CD14-positive monocyte (primary cell): Measurements from ENCODE around the gene PPARG. TPM values are rescaled to one million over a fixed set of nuclear protein-coding genes. Genes with fewer than 3 reads are reported as not detected.
"Not testable (repeated sequence)": the region's sequence is repeated elsewhere in the genome, so short reads cannot be mapped to it uniquely, and the experiment has no call there.

Experiments used
- DNase-seq, 3 donors: peaks; one replicate each; pipeline ENCODE4 v3.0.0-alpha.2; 2011 to 2022
- H2AFZ ChIP-seq: 2 replicates; pipeline ENCODE4 v1.6.0; 2012; ENCODE audit warnings: mild to moderate bottlenecking, low read depth, low read length, inconsistent platforms; ENCODE audit not compliant: insufficient read depth, poor library complexity, severe bottlenecking
- H3K27ac ChIP-seq, 2 donors: 1 replicate in 1 of 2; 2 replicates in 1 of 2; pipeline ENCODE4 v1.5.1; 2012 to 2013; ENCODE audit warnings: low read length in 2 of 2, control low read depth in 1 of 2, inconsistent platforms in 1 of 2, low read depth in 1 of 2, mild to moderate bottlenecking in 1 of 2
- H3K27me3 ChIP-seq, 2 donors: one replicate each; pipeline versions ENCODE4 v1.6.0 to v1.6.1; 2011 to 2013; ENCODE audit warnings: low read length in 2 of 2; ENCODE audit not compliant: control insufficient read depth in 2 of 2, insufficient read depth in 2 of 2
- H3K36me3 ChIP-seq, 2 donors: replicated peaks in 1 of 2; 1 replicate in 1 of 2; 2 replicates in 1 of 2; pipeline versions ENCODE4 v1.5.1 to v1.6.1; 2012 to 2013; ENCODE audit warnings: low read length in 2 of 2, control low read depth in 1 of 2, inconsistent platforms in 1 of 2, mild to moderate bottlenecking in 1 of 2; ENCODE audit not compliant: insufficient read depth in 2 of 2, control insufficient read depth in 1 of 2
- H3K4me1 ChIP-seq, 2 donors: 1 replicate in 1 of 2; 2 replicates in 1 of 2; pipeline versions ENCODE4 v1.5.1 to v1.6.1; 2012 to 2013; ENCODE audit warnings: low read length in 2 of 2, control low read depth in 1 of 2, inconsistent platforms in 1 of 2, mild to moderate bottlenecking in 1 of 2, moderate library complexity in 1 of 2; ENCODE audit not compliant: insufficient read depth in 2 of 2, control insufficient read depth in 1 of 2
- H3K4me2 ChIP-seq: replicated peaks from 2 replicates; pipeline ENCODE3; 2012; ENCODE audit warnings: low read length, moderate library complexity, mild to moderate bottlenecking; ENCODE audit not compliant: poor library complexity, severe bottlenecking; ENCODE audit errors: extremely low read depth
- H3K4me3 ChIP-seq, 3 experiments: fragments of 200-600 bp in 1 of 3; sonication (generic) in 1 of 3; replicated peaks in 1 of 3; 1 replicate in 2 of 3; 2 replicates in 1 of 3; pipeline ENCODE4 v1.5.1; 2011 to 2013; ENCODE audit warnings: low read length in 3 of 3, mild to moderate bottlenecking in 3 of 3, control low read depth in 2 of 3, low read depth in 2 of 3, inconsistent platforms in 1 of 3, moderate library complexity in 1 of 3
- H3K79me2 ChIP-seq: 2 replicates; pipeline ENCODE4 v1.6.0; 2012; ENCODE audit warnings: mild to moderate bottlenecking, control low read depth, inconsistent platforms, low read length, moderate library complexity; ENCODE audit not compliant: insufficient read depth
- H3K9ac ChIP-seq: 2 replicates; pipeline ENCODE4 v1.6.0; 2017; ENCODE audit warnings: low read length, mild to moderate bottlenecking; ENCODE audit not compliant: insufficient read depth, poor library complexity, severe bottlenecking
- H3K9me3 ChIP-seq, 2 donors: replicated peaks in 1 of 2; 1 replicate in 1 of 2; 2 replicates in 1 of 2; pipeline versions ENCODE4 v1.5.1 to v1.6.1; 2012 to 2013; ENCODE audit warnings: low read length in 2 of 2, control low read depth in 1 of 2; ENCODE audit not compliant: control insufficient read depth in 1 of 2, insufficient read depth in 1 of 2
- H4K20me1 ChIP-seq: 2 replicates; pipeline ENCODE4 v1.6.0; 2012; ENCODE audit warnings: mild to moderate bottlenecking, low read length, control low read depth, moderate library complexity; ENCODE audit not compliant: insufficient read depth
- H3K27ac Mint-ChIP-seq, 7 donors: one replicate each; pipeline ENCODE4 v1.8.0; 2020; ENCODE audit warnings: mild to moderate bottlenecking in 7 of 7, mixed read lengths in 7 of 7, moderate library complexity in 6 of 7, inconsistent platforms in 2 of 7
- H3K27me3 Mint-ChIP-seq, 3 donors: one replicate each; pipeline ENCODE4 v1.8.0; 2021 to 2022; ENCODE audit warnings: low read depth in 3 of 3, mild to moderate bottlenecking in 3 of 3, mixed read lengths in 3 of 3, moderate library complexity in 3 of 3, inconsistent platforms in 1 of 3
- H3K36me3 Mint-ChIP-seq, 2 donors: one replicate each; pipeline ENCODE4 v1.8.0; 2020; ENCODE audit warnings: mixed read lengths in 2 of 2, inconsistent platforms in 1 of 2, mild to moderate bottlenecking in 1 of 2
- H3K4me1 Mint-ChIP-seq: one replicate; pipeline ENCODE4 v1.8.0; 2020; ENCODE audit warnings: mild to moderate bottlenecking, mixed read lengths
- H3K4me3 Mint-ChIP-seq, 2 donors: one replicate each; pipeline ENCODE4 v1.8.0; 2020; ENCODE audit warnings: mild to moderate bottlenecking in 2 of 2, mixed read lengths in 2 of 2, moderate library complexity in 1 of 2
- H3K9me3 Mint-ChIP-seq, 7 donors: one replicate each; pipeline ENCODE4 v1.8.0; 2020 to 2022; ENCODE audit warnings: mixed read lengths in 7 of 7, mild to moderate bottlenecking in 6 of 7, moderate library complexity in 6 of 7, inconsistent platforms in 2 of 7
- WGBS: methylation state at CpG from one replicate; pipeline ENCODE4 v1.1.5; 2013; ENCODE audit warnings: missing lambda C conversion rate; ENCODE audit not compliant: insufficient coverage; 5-methylcytosine and 5-hydroxymethylcytosine counted together
- intact Hi-C, 2 donors: fragments of 100-400 bp; cut with micrococcal nuclease; formaldehyde crosslinking; loops; one replicate each; pipeline versions ENCODE4 v1.15.0 to v1.15.1; 2023
- polyA plus RNA-seq, 3 donors: library from polyadenylated mRNA; depleted of rRNA in 1 of 3; unstranded in 2 of 3; stranded (reverse) in 1 of 3; fragments of 300-500 nt in 2 of 3; fragments of >200 nt in 1 of 3; fragmentation: Illumina TruSeq in 2 of 3; gene quantifications; 1 replicate in 2 of 3; 2 replicates in 1 of 3; pipeline ENCODE4 v1.2.3, GENCODE V29; 2012 to 2021
- TF ChIP-seq, protein P1 (sequence below): fragments of 200-600 bp; IDR thresholded peaks from one replicate; pipeline ENCODE4 v1.8.0; 2022; ENCODE audit warnings: antibody characterized with exemption, mild to moderate bottlenecking

Gene PPARG
- polyA plus RNA-seq, 3 donors: 0.56 to 2.0 (median 0.97) TPM

DNA sequence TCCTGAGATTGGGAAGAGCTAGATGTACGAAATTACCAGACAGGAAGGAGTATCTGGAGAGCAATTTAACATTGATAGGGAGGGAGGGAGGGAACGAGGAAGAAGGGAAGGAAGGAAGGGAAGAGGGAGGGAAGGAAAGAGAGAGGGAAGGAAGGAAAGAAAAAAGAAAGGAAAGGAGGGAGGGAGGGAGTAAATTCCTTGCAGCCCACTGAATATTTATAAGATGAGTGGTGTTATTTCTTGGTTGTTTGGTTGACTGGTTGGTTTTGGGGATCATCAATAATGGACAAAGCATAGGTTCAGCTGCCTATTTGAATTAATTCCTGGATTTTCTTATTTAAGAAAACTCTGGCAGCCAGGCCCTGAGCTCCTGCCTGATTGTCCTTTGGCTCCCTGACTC, 179.9 kb downstream of the PPARG start:
- peaks cover 0 to 3% (median 0%) of the 10 kb centered on the region in 7 donors for H3K9me3 Mint-ChIP-seq
- Histone ChIP-seq H4K20me1 (no peaks in the 10 kb centered on the region), H3K4me1 (peaks cover 3 to 10% of the 10 kb centered on the region in 2 donors), H3K4me3 (no peak overlapping the region), H2AFZ (no peak overlapping the region), H3K4me2 (no peak overlapping the region), H3K27me3 (no peaks in the 10 kb centered on the region), H3K79me2 (no peaks in the 10 kb centered on the region), H3K9me3 (no peaks in the 10 kb centered on the region), H3K27ac (no peak overlapping the region), H3K9ac (no peak overlapping the region), H3K36me3 (no peaks in the 10 kb centered on the region)
- no peak for DNase-seq
- H3K27me3 Mint-ChIP-seq: peaks cover 0 to 5% (median 0%) of the 10 kb centered on the region in 3 donors
- no peak overlapping the region for H3K27ac Mint-ChIP-seq
- intact Hi-C loops: no loop called here
- H3K4me3 Mint-ChIP-seq: no peak overlapping the region
- 48% methylated on average over 2 of the region's 2 CpGs for WGBS
- H3K36me3 Mint-ChIP-seq: peaks cover 0 to 2% of the 10 kb centered on the region in 2 donors
- peaks cover 15% of the 10 kb centered on the region for H3K4me1 Mint-ChIP-seq
- TF ChIP-seq, protein P1, sequence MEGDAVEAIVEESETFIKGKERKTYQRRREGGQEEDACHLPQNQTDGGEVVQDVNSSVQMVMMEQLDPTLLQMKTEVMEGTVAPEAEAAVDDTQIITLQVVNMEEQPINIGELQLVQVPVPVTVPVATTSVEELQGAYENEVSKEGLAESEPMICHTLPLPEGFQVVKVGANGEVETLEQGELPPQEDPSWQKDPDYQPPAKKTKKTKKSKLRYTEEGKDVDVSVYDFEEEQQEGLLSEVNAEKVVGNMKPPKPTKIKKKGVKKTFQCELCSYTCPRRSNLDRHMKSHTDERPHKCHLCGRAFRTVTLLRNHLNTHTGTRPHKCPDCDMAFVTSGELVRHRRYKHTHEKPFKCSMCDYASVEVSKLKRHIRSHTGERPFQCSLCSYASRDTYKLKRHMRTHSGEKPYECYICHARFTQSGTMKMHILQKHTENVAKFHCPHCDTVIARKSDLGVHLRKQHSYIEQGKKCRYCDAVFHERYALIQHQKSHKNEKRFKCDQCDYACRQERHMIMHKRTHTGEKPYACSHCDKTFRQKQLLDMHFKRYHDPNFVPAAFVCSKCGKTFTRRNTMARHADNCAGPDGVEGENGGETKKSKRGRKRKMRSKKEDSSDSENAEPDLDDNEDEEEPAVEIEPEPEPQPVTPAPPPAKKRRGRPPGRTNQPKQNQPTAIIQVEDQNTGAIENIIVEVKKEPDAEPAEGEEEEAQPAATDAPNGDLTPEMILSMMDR: no peak

DNA sequence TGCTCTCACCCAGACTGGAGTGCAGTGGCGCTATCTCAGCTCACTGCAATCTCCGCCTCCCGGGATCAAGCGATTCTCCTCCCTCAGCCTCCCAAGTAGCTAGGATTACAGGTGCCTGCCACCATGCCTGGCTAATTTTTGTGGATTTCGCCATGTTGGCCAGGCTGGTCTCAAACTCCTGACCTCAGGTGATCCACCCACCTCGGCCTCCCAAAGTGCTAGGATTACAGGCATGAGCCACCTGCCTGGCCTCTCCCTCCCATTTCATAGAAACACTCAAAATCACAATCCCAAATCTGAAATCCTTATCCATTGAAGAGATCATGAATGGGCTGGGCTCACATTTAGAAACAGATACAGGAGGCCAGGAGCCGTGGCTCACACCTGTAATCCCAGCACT, 180.4 kb downstream of the PPARG start:
- H3K4me1 Mint-ChIP-seq: peaks cover 11% of the 10 kb centered on the region
- H3K4me2 ChIP-seq, H3K9me3 Mint-ChIP-seq, H3K4me3 Mint-ChIP-seq, H3K27me3 Mint-ChIP-seq, H3K27ac Mint-ChIP-seq, H3K79me2 ChIP-seq, intact Hi-C loops, H3K4me1 ChIP-seq, H3K4me3 ChIP-seq, H2AFZ ChIP-seq, DNase-seq, H3K9ac ChIP-seq, H3K9me3 ChIP-seq, H3K36me3 Mint-ChIP-seq, H3K27ac ChIP-seq, H4K20me1 ChIP-seq, H3K36me3 ChIP-seq, H3K27me3 ChIP-seq: not testable (repeated sequence)
- WGBS: 75% methylated on average over 6 of the region's 7 CpGs
